Uterus (tissue), 2 donors: Measurements from ENCODE around the gene NKRF.

Experiments
- POLR2A ChIP-seq, 2 donors: fragments of 450-650 bp; IDR thresholded peaks; one replicate each; pipeline ENCODE4 v1.6.1; 2016; ENCODE audit warnings: antibody characterized with exemption in 2 of 2, mild to moderate bottlenecking in 1 of 2, moderate library complexity in 1 of 2
- TF ChIP-seq, protein P1 (sequence below), 4 experiments: fragments of 200-600 bp in 2 of 4; fragments of 450-650 bp in 2 of 4; sonication (generic) in 2 of 4; IDR thresholded peaks; one replicate each; pipeline ENCODE4 v1.5.1; 2016 to 2019; ENCODE audit warnings: antibody characterized with exemption in 4 of 4, mild to moderate bottlenecking in 2 of 4, moderate library complexity in 1 of 4

DNA sequence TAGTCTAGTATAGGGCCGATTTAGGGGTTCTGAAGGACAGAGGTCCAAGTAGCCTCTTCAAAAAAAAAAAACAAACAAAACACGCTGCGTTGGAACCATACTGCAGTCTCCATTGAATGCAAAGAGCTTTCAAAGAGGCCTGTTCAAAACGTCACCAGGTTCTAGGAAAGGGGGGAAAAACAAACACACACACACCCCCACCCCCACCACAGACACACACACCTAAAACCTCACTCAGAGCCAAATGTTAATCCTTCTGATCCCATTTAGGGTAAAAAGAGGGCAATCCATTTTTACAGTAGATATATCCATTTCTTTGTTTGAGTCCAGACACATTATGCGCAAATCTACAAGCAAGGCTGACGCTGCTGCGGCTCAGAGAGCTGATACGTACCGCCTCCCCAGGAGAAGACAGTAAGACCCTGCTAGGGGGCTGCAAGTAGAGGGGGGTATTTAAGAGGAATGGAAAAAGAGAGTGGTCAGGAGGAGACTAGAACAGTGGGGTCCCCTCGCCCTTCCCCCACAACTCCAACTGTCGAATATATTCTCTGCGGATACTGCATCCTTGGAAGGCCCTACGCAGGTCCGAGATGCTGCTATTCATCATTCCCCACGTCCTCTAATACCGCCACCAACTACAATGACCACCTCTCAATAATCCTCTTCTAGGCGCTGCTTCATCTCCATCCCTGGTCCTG is 1.3 kb downstream of the NKRF start:
- TF ChIP-seq, protein P1, sequence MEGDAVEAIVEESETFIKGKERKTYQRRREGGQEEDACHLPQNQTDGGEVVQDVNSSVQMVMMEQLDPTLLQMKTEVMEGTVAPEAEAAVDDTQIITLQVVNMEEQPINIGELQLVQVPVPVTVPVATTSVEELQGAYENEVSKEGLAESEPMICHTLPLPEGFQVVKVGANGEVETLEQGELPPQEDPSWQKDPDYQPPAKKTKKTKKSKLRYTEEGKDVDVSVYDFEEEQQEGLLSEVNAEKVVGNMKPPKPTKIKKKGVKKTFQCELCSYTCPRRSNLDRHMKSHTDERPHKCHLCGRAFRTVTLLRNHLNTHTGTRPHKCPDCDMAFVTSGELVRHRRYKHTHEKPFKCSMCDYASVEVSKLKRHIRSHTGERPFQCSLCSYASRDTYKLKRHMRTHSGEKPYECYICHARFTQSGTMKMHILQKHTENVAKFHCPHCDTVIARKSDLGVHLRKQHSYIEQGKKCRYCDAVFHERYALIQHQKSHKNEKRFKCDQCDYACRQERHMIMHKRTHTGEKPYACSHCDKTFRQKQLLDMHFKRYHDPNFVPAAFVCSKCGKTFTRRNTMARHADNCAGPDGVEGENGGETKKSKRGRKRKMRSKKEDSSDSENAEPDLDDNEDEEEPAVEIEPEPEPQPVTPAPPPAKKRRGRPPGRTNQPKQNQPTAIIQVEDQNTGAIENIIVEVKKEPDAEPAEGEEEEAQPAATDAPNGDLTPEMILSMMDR (IDR thresholded peaks at IDR 0.05): no peak
- TF ChIP-seq POLR2A (IDR thresholded peaks at IDR 0.05): no peak
